CD4-positive, alpha-beta memory T cell (primary cell): ENCODE measurements around the gene KIRREL2. TPM values are rescaled to one million over a fixed set of nuclear protein-coding genes. Genes with fewer than 3 reads are reported as not detected.

Experiments used
- CTCF ChIA-PET: fragments of 350-600 bp; sonication (Branson Sonifier 250); formaldehyde crosslinking; loops from one replicate; lab custom pipeline; 2021; ENCODE audit warnings: inconsistent platforms; ENCODE audit not compliant: partially characterized antibody; lab: Charles Lee
- POLR2A ChIA-PET: fragments of 350-600 bp; sonication (Branson Sonifier 250); formaldehyde crosslinking; loops from one replicate; lab custom pipeline; 2021; ENCODE audit not compliant: partially characterized antibody; lab: Charles Lee
- DNase-seq, 5 donors: peaks; one replicate each; pipeline versions ENCODE4 v3.0.0 to v3.0.0-alpha.2; 2020 to 2022; ENCODE audit warnings: mixed read lengths in 1 of 5
- H3K27ac ChIP-seq: one replicate; pipeline ENCODE4 v1.7.0; 2013; ENCODE audit warnings: low read depth, low read length
- H3K27me3 ChIP-seq: 2 replicates; pipeline ENCODE4 v1.7.0; 2013; ENCODE audit warnings: mild to moderate bottlenecking, low read length, moderate library complexity; ENCODE audit not compliant: insufficient read depth
- H3K36me3 ChIP-seq: 2 replicates; pipeline ENCODE4 v1.7.0; 2013; ENCODE audit warnings: mild to moderate bottlenecking, low read length, moderate library complexity; ENCODE audit not compliant: insufficient read depth
- H3K4me1 ChIP-seq: 2 replicates; pipeline ENCODE4 v1.7.0; 2013; ENCODE audit warnings: mild to moderate bottlenecking, low read length, moderate library complexity; ENCODE audit not compliant: insufficient read depth
- H3K4me3 ChIP-seq, 2 donors: one replicate each; pipeline ENCODE4 v1.7.0; 2013; ENCODE audit warnings: low read length in 2 of 2, mild to moderate bottlenecking in 1 of 2
- H3K9me3 ChIP-seq, 2 donors: one replicate each; pipeline ENCODE4 v1.7.0; 2013; ENCODE audit warnings: low read length in 2 of 2, control low read depth in 1 of 2; ENCODE audit not compliant: control insufficient read depth in 1 of 2
- H3K27ac Mint-ChIP-seq, 7 donors: one replicate each; pipeline ENCODE4 v1.8.0; 2020 to 2021; ENCODE audit warnings: mixed read lengths in 7 of 7, mild to moderate bottlenecking in 6 of 7, inconsistent platforms in 3 of 7, moderate library complexity in 3 of 7
- H3K27me3 Mint-ChIP-seq, 2 donors: one replicate each; pipeline ENCODE4 v1.8.0; 2020 to 2021; ENCODE audit warnings: mixed read lengths in 2 of 2
- H3K36me3 Mint-ChIP-seq, 2 donors: one replicate each; pipeline ENCODE4 v1.8.0; 2020 to 2021; ENCODE audit warnings: mixed read lengths in 2 of 2, inconsistent platforms in 1 of 2, mild to moderate bottlenecking in 1 of 2
- H3K4me1 Mint-ChIP-seq, 4 donors: one replicate each; pipeline ENCODE4 v1.8.0; 2020 to 2021; ENCODE audit warnings: mixed read lengths in 4 of 4, mild to moderate bottlenecking in 1 of 4
- H3K4me3 Mint-ChIP-seq, 8 donors: one replicate each; pipeline ENCODE4 v1.8.0; 2020 to 2021; ENCODE audit warnings: mixed read lengths in 8 of 8, mild to moderate bottlenecking in 7 of 8, moderate library complexity in 6 of 8, inconsistent platforms in 3 of 8
- H3K9me3 Mint-ChIP-seq, 8 donors: one replicate each; pipeline ENCODE4 v1.8.0; 2020 to 2021; ENCODE audit warnings: mixed read lengths in 8 of 8, mild to moderate bottlenecking in 5 of 8, inconsistent platforms in 3 of 8, moderate library complexity in 1 of 8
- intact Hi-C: fragments of 100-400 bp; cut with micrococcal nuclease; formaldehyde crosslinking; loops from one replicate; pipeline ENCODE4 v1.15.1; 2023
- polyA plus RNA-seq, 2 donors: library from polyadenylated mRNA; unstranded; fragments of 300-500 nt; fragmentation: Illumina TruSeq; gene quantifications; one replicate each; pipeline ENCODE4 v1.2.3, GENCODE V29; 2021
- total RNA-seq, 2 experiments: library from RNA; stranded (reverse); gene quantifications; one replicate each; pipeline ENCODE4 v1.2.3, GENCODE V29; 2021

Gene KIRREL2
- total and polyA plus RNA-seq, 4 experiments from 2014 or later = 0.08 TPM; not detected in 3

DNA sequence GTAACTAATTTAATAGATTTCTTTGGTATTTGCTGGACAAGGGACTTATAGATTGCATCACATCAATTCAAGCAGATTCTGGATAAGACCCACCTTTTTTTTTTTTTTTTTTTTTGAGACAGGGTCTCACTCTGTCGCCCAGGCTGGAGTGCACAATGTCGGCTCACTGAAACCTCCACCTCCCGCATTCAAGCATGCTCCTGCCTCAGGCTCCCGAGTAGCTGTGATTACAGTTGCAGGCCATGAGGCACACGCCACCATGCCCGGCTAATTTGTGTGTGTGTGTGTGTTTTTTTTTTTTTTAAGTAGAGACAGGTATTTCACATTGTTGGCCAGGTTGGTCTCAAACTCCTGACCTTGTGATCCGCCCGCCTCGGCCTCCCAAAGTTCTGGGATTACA lies 39.9 kb upstream of the KIRREL2 start:
- H3K27ac Mint-ChIP-seq = no peak overlapping the region

GRCh38 chr19:35818445-35818844 lies 38.3 kb upstream of the KIRREL2 start:
- DNase-seq = no peak
- Mint-ChIP-seq H3K9me3 (peaks cover 0 to 3% (median 0%) of the 10 kb centered on the region in 8 donors), H3K27me3 (peaks cover 17 to 19% of the 10 kb centered on the region in 2 donors), H3K36me3 (no peaks in the 10 kb centered on the region), H3K27ac (no peak overlapping the region), H3K4me3 (no peak overlapping the region), H3K4me1 (peaks cover 0 to 1% (median 0%) of the 10 kb centered on the region in 4 donors)
- intact Hi-C loops = no loop called here
- H3K27ac ChIP-seq = no peak overlapping the region
- no peaks in the 10 kb centered on the region for H3K4me1 ChIP-seq
- ChIA-PET POLR2A (no interaction called here), CTCF (interaction anchor here (0.8 to 2.4 kb wide), 3 partner anchors 121 to 126 kb away, joined by 3 to 13 read pairs (median 7); no protein-coding TSS in a partner anchor)
- H3K27me3 ChIP-seq = no peaks in the 10 kb centered on the region
- no peak overlapping the region for H3K4me3 ChIP-seq
- H3K9me3 ChIP-seq = no peaks in the 10 kb centered on the region
- H3K36me3 ChIP-seq = no peaks in the 10 kb centered on the region

More for the DNA sequence above, 39.9 kb upstream of the KIRREL2 start:
- H3K27me3 ChIP-seq = no peaks in the 10 kb centered on the region
- no peaks in the 10 kb centered on the region for H3K9me3 ChIP-seq
- no peak for DNase-seq
- CTCF ChIA-PET = no interaction called here
- peaks cover 0 to 4% (median 0%) of the 10 kb centered on the region in 8 donors for H3K9me3 Mint-ChIP-seq
- no peaks in the 10 kb centered on the region for H3K4me1 ChIP-seq
- H3K27me3 Mint-ChIP-seq = peaks cover 14 to 17% of the 10 kb centered on the region in 2 donors
- no peak overlapping the region for H3K4me3 ChIP-seq
- intact Hi-C loops = no loop called here
- H3K4me1 Mint-ChIP-seq = peaks cover 0 to 1% (median 0%) of the 10 kb centered on the region in 4 donors
- H3K4me3 Mint-ChIP-seq = no peak overlapping the region
- POLR2A ChIA-PET = no interaction called here
- H3K36me3 Mint-ChIP-seq = no peaks in the 10 kb centered on the region
- no peaks in the 10 kb centered on the region for H3K36me3 ChIP-seq
- no peak overlapping the region for H3K27ac ChIP-seq

DNA sequence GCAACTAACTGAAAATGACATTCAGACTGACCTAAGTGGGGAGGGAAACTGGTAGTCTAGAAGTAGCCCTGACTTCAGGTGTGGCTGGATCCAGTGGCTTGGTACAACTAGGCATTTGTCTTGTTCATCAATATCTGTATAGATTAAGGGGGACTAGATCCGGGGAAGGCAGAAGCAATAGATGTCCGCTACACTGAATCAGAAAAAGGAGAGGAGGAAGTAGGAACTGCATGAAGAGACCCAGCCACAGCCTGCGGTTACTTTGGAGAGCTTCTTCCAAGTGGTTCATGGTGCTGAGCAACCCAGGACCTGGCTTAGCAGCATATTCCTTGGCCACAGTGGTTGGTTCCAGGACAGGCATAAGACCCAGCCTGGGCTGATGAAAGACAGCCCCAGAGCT lies 34.1 kb upstream of the KIRREL2 start:
- CTCF ChIA-PET = no interaction called here
- H3K36me3 ChIP-seq = no peaks in the 10 kb centered on the region
- intact Hi-C loops = no loop called here
- no peak overlapping the region for H3K4me3 ChIP-seq
- Mint-ChIP-seq H3K9me3 (peaks cover 0 to 2% (median 0%) of the 10 kb centered on the region in 8 donors), H3K27me3 (peaks cover 11 to 18% of the 10 kb centered on the region in 2 donors), H3K4me3 (no peak overlapping the region), H3K4me1 (peaks cover 0 to 1% (median 0%) of the 10 kb centered on the region in 4 donors), H3K36me3 (no peaks in the 10 kb centered on the region), H3K27ac (no peak overlapping the region)
- no peaks in the 10 kb centered on the region for H3K4me1 ChIP-seq
- no peaks in the 10 kb centered on the region for H3K9me3 ChIP-seq
- H3K27me3 ChIP-seq = no peaks in the 10 kb centered on the region
- H3K27ac ChIP-seq = no peak overlapping the region
- no peak for DNase-seq
- POLR2A ChIA-PET = no interaction called here

GRCh38 chr19:35824150-35824549 lies 32.6 kb upstream of the KIRREL2 start:
- peaks cover 4% of the 10 kb centered on the region for H3K27me3 ChIP-seq
- ChIA-PET POLR2A (no interaction called here), CTCF (no interaction called here)
- Mint-ChIP-seq H3K4me3 (no peak overlapping the region), H3K27ac (no peak overlapping the region), H3K36me3 (no peaks in the 10 kb centered on the region), H3K4me1 (no peaks in the 10 kb centered on the region), H3K9me3 (peaks cover 0 to 7% (median 2%) of the 10 kb centered on the region in 8 donors), H3K27me3 (peaks cover 15 to 20% of the 10 kb centered on the region in 2 donors)
- no peak overlapping the region for H3K4me3 ChIP-seq
- no peaks in the 10 kb centered on the region for H3K9me3 ChIP-seq
- H3K36me3 ChIP-seq = no peaks in the 10 kb centered on the region
- no peaks in the 10 kb centered on the region for H3K4me1 ChIP-seq
- no peak for DNase-seq
- H3K27ac ChIP-seq = no peak overlapping the region
- intact Hi-C loops = no loop called here

- Histone ChIP-seq H3K9me3 (no peaks in the 10 kb centered on the region), H3K4me1 (no peaks in the 10 kb centered on the region), H3K27me3 (peaks cover 4% of the 10 kb centered on the region), H3K27ac (no peak overlapping the region), H3K36me3 (no peaks in the 10 kb centered on the region), H3K4me3 (no peak overlapping the region)
- no peak overlapping the region for H3K4me3 Mint-ChIP-seq
- DNase-seq = peak; percentile 25 to 53 (median 41)
- H3K27ac Mint-ChIP-seq = no peak overlapping the region
- H3K4me1 Mint-ChIP-seq = no peaks in the 10 kb centered on the region
- peaks cover 0 to 3% of the 10 kb centered on the region in 2 donors for H3K36me3 Mint-ChIP-seq
- intact Hi-C loops = no loop called here
- CTCF ChIA-PET = no interaction called here
- peaks cover 0 to 8% (median 2%) of the 10 kb centered on the region in 8 donors for H3K9me3 Mint-ChIP-seq
- peaks cover 24 to 26% of the 10 kb centered on the region in 2 donors for H3K27me3 Mint-ChIP-seq
- POLR2A ChIA-PET = no interaction called here
These were observed 27.9 kb upstream of the KIRREL2 start for GRCh38 chr19:35828692-35829301.

DNA sequence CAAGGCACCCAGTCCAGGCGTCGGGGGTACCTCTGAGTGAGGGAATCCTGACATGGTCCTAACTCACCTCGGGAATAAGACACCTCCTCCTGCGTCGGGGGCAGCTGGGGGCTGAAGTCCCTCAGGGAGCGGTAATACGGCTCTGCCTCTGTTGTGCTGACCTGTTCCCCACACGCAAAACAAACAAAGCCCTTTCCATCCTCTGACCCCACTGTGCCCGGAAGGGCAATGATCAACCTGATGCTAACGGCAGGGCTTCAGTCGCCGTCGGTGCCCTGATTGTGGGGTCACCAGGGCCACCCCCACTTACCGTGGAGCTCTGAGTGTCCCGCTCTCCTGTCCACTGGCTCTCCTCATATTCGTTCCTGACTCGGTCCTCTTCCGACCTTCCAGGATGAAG lies 25.7 kb upstream of the KIRREL2 start:
- H3K4me3 Mint-ChIP-seq = no peak overlapping the region
- intact Hi-C loops = no loop called here
- DNase-seq = no peak
- CTCF ChIA-PET = no interaction called here
- no peak overlapping the region for H3K27ac Mint-ChIP-seq
- Histone ChIP-seq H3K27ac (no peak overlapping the region), H3K27me3 (peaks cover 4% of the 10 kb centered on the region), H3K36me3 (no peaks in the 10 kb centered on the region), H3K9me3 (no peaks in the 10 kb centered on the region), H3K4me3 (no peak overlapping the region), H3K4me1 (no peaks in the 10 kb centered on the region)
- H3K9me3 Mint-ChIP-seq = peaks cover 0 to 8% (median 2%) of the 10 kb centered on the region in 8 donors
- H3K27me3 Mint-ChIP-seq = peaks cover 24 to 27% of the 10 kb centered on the region in 2 donors
- no peaks in the 10 kb centered on the region for H3K4me1 Mint-ChIP-seq
- H3K36me3 Mint-ChIP-seq = peaks cover 0 to 3% of the 10 kb centered on the region in 2 donors
- POLR2A ChIA-PET = no interaction called here

DNA sequence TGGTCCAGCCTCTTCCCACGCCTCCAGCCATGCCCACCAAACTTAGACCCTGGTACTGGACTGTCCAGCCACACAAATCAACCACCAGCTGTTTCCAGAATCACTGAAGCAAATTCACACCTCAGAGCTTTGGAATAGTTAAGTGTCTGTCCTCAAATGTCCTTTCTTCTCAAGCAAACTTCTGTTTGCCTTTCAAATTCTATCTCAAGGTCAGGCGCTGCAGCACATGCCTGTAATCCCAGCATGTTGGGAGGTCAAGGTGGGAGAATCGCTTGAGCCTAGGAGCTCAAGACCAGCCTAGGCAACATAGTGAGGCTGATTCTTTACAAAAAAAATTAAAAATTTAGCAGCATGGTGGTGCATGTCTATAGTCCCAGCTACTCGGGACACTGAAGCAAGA lies 24.7 kb upstream of the KIRREL2 start:
- intact Hi-C loops = no loop called here
- H3K36me3 ChIP-seq = no peaks in the 10 kb centered on the region
- H3K4me1 Mint-ChIP-seq = no peaks in the 10 kb centered on the region
- H3K27me3 ChIP-seq = peaks cover 4% of the 10 kb centered on the region
- DNase-seq = no peak
- ChIA-PET CTCF (no interaction called here), POLR2A (no interaction called here)
- H3K27ac ChIP-seq = no peak overlapping the region
- H3K36me3 Mint-ChIP-seq = peaks cover 0 to 3% of the 10 kb centered on the region in 2 donors
- peaks cover 0 to 8% (median 3%) of the 10 kb centered on the region in 8 donors for H3K9me3 Mint-ChIP-seq
- H3K27ac Mint-ChIP-seq = no peak overlapping the region
- H3K4me3 ChIP-seq = no peak overlapping the region
- peaks cover 24 to 27% of the 10 kb centered on the region in 2 donors for H3K27me3 Mint-ChIP-seq
- H3K9me3 ChIP-seq = no peaks in the 10 kb centered on the region
- no peaks in the 10 kb centered on the region for H3K4me1 ChIP-seq
- H3K4me3 Mint-ChIP-seq = no peak overlapping the region
